Cardiac fibroblast (primary cell): ENCODE results near the gene LRIG1.

Source experiments
- DNase-seq, 2 donors: peaks; one replicate each; pipeline versions ENCODE4 v3.0.0 to v3.0.0-alpha.2; 2010; ENCODE audit warnings: low read depth in 2 of 2
- H3K4me3 ChIP-seq, 2 donors: replicated peaks in 1 of 2; 1 replicate in 1 of 2; 2 replicates in 1 of 2; pipeline ENCODE4 v1.5.1; 2011; ENCODE audit warnings: low read depth in 2 of 2, low read length in 2 of 2, mild to moderate bottlenecking in 2 of 2, moderate library complexity in 1 of 2
- TF ChIP-seq, protein P1 (sequence below): IDR thresholded peaks from one replicate; pipeline ENCODE4 v1.5.1; 2011; ENCODE audit warnings: low read depth, mild to moderate bottlenecking, low read length, inconsistent platforms

Gene LRIG1

DNA sequence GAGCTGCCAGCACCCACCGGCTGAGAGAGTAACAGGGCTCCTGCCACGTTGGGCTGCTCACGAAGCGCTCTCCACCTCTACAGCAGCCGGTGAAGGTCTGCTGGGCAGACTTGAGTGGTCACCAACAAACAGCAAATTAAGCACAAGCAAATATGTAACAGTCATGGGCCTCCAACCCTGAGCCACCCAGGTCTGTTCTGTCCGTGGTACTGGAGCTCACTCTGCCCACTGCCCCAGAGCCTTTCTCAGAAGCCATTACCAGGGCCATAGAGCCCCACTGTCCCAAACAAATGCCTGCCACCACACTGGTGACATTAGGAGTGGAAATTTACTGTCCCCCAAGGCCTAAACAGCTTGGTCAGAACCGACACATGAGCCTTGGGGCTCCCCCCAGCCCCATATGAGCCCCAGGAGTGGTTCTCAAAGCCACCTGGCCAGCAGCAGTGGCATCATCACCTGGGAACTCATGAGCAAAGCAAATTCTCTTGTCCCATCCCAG lies 56.6 kb downstream of the LRIG1 start:
- TF ChIP-seq, protein P1, sequence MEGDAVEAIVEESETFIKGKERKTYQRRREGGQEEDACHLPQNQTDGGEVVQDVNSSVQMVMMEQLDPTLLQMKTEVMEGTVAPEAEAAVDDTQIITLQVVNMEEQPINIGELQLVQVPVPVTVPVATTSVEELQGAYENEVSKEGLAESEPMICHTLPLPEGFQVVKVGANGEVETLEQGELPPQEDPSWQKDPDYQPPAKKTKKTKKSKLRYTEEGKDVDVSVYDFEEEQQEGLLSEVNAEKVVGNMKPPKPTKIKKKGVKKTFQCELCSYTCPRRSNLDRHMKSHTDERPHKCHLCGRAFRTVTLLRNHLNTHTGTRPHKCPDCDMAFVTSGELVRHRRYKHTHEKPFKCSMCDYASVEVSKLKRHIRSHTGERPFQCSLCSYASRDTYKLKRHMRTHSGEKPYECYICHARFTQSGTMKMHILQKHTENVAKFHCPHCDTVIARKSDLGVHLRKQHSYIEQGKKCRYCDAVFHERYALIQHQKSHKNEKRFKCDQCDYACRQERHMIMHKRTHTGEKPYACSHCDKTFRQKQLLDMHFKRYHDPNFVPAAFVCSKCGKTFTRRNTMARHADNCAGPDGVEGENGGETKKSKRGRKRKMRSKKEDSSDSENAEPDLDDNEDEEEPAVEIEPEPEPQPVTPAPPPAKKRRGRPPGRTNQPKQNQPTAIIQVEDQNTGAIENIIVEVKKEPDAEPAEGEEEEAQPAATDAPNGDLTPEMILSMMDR: no peak
- DNase-seq: no peak
- H3K4me3 ChIP-seq: no peak overlapping the region

- TF ChIP-seq, protein P1: no peak
- DNase-seq: no peak
- H3K4me3 ChIP-seq: peak overlapping the region in 1 of 2 donors; percentile 26
Measured at GRCh38 chr3:66443118-66443803, 57.6 kb downstream of the LRIG1 start.

DNA sequence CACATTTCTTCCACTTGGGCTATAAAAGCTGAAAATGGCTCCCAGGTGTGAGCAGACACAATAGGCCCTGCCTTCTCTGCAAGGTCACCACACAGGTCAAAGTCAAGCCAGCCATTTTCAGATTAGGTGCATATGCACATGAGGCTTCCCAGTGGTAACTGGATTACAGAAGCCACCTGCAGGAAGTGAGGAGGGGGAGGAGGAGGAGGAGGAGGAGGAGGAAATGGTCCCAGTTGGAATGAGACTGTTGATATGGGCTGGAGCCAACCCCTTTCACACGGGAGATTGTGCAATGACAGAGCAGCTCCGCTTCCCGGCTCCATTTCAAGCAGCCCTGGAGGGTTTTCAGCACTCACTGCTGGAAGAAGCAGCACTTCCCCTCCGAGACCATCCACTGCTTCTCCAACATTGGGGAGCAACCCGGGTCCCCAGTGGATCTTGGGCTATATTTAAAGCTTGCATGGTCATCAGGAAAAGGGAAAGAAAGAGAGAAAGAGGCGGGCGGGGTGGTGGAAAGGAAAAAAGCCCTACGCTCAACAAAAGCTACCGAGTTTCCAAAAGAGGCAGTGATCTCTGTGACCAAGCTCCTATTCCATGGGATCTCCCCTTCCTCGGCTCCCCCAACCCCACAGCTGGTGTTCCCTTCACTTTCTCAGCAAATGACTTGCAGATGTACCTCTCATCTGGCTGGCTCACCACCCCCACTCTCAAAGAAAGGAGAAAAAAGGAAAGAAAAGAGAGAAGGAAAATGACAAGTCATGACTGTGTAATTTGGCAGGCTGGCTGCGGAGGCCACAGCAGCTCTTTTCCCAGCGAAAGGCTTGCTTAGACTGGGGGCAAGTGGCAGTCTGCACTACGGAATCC lies 58.3 kb downstream of the LRIG1 start:
- peak; percentile 82 to 84 for DNase-seq
- peak overlapping the region in 1 of 2 donors; percentile 26 for H3K4me3 ChIP-seq
- TF ChIP-seq, protein P1: no peak

- DNase-seq: no peak
- TF ChIP-seq, protein P1: no peak
- H3K4me3 ChIP-seq: no peak overlapping the region
Measured at GRCh38 chr3:66441692-66442091, 59.1 kb downstream of the LRIG1 start.

GRCh38 chr3:66441129-66441528 lies 59.7 kb downstream of the LRIG1 start:
- DNase-seq: peak; percentile 28 to 66
- no peak overlapping the region for H3K4me3 ChIP-seq
- TF ChIP-seq, protein P1: no peak

DNA sequence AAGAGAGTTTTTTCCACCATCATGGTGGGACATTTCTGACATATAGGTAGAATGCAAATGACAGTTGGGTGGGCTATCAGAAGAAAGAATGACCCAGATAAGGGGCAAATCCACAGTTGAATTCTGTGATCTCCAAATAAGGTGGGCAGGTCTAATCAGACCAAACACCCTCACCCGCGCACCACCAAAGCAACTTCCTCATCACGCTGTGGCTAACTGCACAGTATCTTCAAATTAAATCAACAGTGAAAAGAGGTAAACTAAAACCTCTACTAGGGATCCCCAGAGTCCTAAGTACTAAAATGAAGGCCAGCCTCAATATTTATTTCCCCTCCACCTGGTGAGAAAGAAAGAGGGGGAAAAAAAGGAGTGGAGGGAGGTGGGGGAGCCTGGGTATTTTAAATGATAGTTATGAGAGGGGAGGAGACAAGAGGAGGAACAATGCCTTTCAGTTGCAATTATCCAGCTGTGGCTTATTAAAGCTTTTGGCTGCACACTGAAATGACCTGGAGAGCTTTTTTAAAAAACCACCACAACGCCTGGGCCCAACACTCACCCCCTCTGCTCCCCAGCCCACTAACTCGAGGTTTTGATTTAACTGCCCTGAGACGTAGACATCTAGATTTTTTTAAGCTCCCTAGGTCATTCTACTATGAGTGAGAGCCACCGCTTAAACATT lies 61.0 kb downstream of the LRIG1 start:
- TF ChIP-seq, protein P1: no peak
- H3K4me3 ChIP-seq: no peak overlapping the region

More for the DNA sequence above, 61.0 kb downstream of the LRIG1 start:
- DNase-seq: no peak
